ENCODE results near the gene SLC35D2.
"Not testable (repeated sequence)": the region's sequence is repeated elsewhere in the genome, so short reads cannot be mapped to it uniquely, and the experiment has no call there.

DNA sequence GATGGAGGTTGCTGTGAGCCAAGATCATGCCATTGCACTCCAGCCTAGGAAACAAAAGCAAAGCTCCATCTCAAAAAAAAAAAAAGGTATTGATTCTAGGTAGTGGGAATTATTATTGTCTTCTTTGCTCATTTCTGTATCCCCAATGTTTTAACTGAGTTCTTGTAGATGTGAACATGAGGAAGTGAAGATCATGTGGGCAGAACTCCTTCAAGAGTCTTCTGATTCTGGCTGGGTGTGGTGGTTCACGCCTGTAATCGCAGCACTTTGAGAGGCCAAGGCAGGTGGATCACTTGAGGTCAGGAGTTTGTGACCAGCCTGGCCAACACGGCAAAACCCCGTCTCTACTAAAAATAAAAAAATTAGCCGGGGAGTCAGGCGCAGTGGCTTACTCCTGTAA, 8.0 kb downstream of the SLC35D2 start:
- TF ChIP-seq, protein P1, sequence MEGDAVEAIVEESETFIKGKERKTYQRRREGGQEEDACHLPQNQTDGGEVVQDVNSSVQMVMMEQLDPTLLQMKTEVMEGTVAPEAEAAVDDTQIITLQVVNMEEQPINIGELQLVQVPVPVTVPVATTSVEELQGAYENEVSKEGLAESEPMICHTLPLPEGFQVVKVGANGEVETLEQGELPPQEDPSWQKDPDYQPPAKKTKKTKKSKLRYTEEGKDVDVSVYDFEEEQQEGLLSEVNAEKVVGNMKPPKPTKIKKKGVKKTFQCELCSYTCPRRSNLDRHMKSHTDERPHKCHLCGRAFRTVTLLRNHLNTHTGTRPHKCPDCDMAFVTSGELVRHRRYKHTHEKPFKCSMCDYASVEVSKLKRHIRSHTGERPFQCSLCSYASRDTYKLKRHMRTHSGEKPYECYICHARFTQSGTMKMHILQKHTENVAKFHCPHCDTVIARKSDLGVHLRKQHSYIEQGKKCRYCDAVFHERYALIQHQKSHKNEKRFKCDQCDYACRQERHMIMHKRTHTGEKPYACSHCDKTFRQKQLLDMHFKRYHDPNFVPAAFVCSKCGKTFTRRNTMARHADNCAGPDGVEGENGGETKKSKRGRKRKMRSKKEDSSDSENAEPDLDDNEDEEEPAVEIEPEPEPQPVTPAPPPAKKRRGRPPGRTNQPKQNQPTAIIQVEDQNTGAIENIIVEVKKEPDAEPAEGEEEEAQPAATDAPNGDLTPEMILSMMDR (IDR thresholded peaks at IDR 0.05) = not testable (repeated sequence)
- TF ChIP-seq POLR2A (IDR thresholded peaks at IDR 0.05) = not testable (repeated sequence)
